ENCODE measurements around the gene NPHP4. TPM values are rescaled to one million over a fixed set of nuclear protein-coding genes. Genes with fewer than 3 reads are reported as not detected.

NPHP4 gene
- total RNA-seq, 1 experiment from 2014 or later: 20.0 TPM

DNA sequence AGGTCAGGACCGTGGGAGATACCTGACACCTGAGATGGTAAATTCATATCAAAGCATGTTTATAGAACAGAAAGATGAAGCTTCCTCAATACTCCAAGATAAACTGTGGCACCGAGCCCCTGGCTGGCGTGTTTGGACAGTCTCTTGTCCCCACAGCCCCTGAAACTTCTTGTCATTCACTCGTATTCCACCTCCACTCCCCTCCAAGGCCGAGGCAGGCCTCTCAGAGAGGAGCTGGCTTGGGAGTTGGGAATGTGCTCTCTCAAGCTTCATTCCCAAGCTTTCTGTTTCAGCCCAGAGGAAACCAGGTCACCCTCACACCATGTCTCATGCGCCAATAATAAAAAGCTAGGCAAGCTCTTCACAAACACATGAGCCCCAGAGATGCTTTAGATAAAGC lies 86.1 kb downstream of the NPHP4 start:
- no peaks in the 10 kb centered on the region for H3K79me2 ChIP-seq (ENCODE audit: insufficient read depth, low read length)
- no peak overlapping the region for H3K4me2 ChIP-seq (ENCODE audit: low read length)
- no peaks in the 10 kb centered on the region for H3K27me3 ChIP-seq (ENCODE audit: insufficient read depth, low read length)
- no peaks in the 10 kb centered on the region for H3K9me3 ChIP-seq (ENCODE audit: control insufficient read depth in 1 of 2, insufficient read depth in 1 of 2, low read depth in 1 of 2, low read length in 2 of 2)
- H3K9ac ChIP-seq (ENCODE audit: low read length): no peak overlapping the region
- ATAC-seq (no peak), DNase-seq (ENCODE audit: low read depth, low spot score) (no peak)
- no TSS peak for BruUV-seq (replicated peaks)
- H3K27ac ChIP-seq (ENCODE audit: low read depth, low read length): no peak overlapping the region
- intact Hi-C loops (cut with micrococcal nuclease): no loop called here
- no peaks in the 10 kb centered on the region for H3K9me2 ChIP-seq (ENCODE audit: insufficient read depth)
- H4K20me1 ChIP-seq (ENCODE audit: insufficient read depth): no peaks in the 10 kb centered on the region
- ChIA-PET CTCF (no interaction called here), POLR2A (no interaction called here), RAD21 (ENCODE audit: low non-redundant PET in 1 of 2, low total read pairs in 2 of 2, uncharacterized antibody in 2 of 2, unreplicated experiment in 2 of 2) (no interaction called here)
- TF ChIP-seq POLR2A (IDR thresholded peaks at IDR 0.05; ENCODE audit: borderline replicate concordance, extremely low read depth, insufficient read depth, insufficient read length): no peak
- no peak for TF ChIP-seq RAD21 (IDR thresholded peaks at IDR 0.05; ENCODE audit: low read depth)
- no peak for TF ChIP-seq YY1 (IDR thresholded peaks at IDR 0.05; ENCODE audit: extremely low read depth, insufficient replicate concordance, low read depth, low read length)
- TF ChIP-seq, protein P1, sequence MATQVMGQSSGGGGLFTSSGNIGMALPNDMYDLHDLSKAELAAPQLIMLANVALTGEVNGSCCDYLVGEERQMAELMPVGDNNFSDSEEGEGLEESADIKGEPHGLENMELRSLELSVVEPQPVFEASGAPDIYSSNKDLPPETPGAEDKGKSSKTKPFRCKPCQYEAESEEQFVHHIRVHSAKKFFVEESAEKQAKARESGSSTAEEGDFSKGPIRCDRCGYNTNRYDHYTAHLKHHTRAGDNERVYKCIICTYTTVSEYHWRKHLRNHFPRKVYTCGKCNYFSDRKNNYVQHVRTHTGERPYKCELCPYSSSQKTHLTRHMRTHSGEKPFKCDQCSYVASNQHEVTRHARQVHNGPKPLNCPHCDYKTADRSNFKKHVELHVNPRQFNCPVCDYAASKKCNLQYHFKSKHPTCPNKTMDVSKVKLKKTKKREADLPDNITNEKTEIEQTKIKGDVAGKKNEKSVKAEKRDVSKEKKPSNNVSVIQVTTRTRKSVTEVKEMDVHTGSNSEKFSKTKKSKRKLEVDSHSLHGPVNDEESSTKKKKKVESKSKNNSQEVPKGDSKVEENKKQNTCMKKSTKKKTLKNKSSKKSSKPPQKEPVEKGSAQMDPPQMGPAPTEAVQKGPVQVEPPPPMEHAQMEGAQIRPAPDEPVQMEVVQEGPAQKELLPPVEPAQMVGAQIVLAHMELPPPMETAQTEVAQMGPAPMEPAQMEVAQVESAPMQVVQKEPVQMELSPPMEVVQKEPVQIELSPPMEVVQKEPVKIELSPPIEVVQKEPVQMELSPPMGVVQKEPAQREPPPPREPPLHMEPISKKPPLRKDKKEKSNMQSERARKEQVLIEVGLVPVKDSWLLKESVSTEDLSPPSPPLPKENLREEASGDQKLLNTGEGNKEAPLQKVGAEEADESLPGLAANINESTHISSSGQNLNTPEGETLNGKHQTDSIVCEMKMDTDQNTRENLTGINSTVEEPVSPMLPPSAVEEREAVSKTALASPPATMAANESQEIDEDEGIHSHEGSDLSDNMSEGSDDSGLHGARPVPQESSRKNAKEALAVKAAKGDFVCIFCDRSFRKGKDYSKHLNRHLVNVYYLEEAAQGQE (IDR thresholded peaks at IDR 0.05; ENCODE audit: low read depth): no peak
- no peak for TF ChIP-seq EZH2phosphoT487 (IDR thresholded peaks at IDR 0.05; ENCODE audit: borderline replicate concordance)
- TF ChIP-seq, protein P2, sequence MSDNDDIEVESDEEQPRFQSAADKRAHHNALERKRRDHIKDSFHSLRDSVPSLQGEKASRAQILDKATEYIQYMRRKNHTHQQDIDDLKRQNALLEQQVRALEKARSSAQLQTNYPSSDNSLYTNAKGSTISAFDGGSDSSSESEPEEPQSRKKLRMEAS (IDR thresholded peaks at IDR 0.05): no peak
- no peak for TF ChIP-seq SRF (IDR thresholded peaks at IDR 0.05; ENCODE audit: low read depth)
- TF ChIP-seq TCF7L2 (IDR thresholded peaks at IDR 0.05; ENCODE audit: borderline replicate concordance, extremely low read depth, insufficient read depth, insufficient read length): no peak
- TF ChIP-seq, protein P3, sequence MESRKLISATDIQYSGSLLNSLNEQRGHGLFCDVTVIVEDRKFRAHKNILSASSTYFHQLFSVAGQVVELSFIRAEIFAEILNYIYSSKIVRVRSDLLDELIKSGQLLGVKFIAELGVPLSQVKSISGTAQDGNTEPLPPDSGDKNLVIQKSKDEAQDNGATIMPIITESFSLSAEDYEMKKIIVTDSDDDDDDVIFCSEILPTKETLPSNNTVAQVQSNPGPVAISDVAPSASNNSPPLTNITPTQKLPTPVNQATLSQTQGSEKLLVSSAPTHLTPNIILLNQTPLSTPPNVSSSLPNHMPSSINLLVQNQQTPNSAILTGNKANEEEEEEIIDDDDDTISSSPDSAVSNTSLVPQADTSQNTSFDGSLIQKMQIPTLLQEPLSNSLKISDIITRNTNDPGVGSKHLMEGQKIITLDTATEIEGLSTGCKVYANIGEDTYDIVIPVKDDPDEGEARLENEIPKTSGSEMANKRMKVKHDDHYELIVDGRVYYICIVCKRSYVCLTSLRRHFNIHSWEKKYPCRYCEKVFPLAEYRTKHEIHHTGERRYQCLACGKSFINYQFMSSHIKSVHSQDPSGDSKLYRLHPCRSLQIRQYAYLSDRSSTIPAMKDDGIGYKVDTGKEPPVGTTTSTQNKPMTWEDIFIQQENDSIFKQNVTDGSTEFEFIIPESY (IDR thresholded peaks at IDR 0.05; ENCODE audit: extremely low read depth, insufficient replicate concordance, low read length): no peak
- TF ChIP-seq ZFX (IDR thresholded peaks at IDR 0.05): no peak
- TF ChIP-seq SP1 (IDR thresholded peaks at IDR 0.05; ENCODE audit: low read depth): no peak
- no peak for TF ChIP-seq POLR2AphosphoS5 (IDR thresholded peaks at IDR 0.05; ENCODE audit: low read depth, low read length)
- TF ChIP-seq ATF3 (IDR thresholded peaks at IDR 0.05): no peak
- TF ChIP-seq FOSL1 (IDR thresholded peaks at IDR 0.05; ENCODE audit: low read depth): no peak
- H3K4me3 ChIP-seq (replicated peaks in 1 of 2; ENCODE audit: low read depth in 1 of 2, low read length in 2 of 2): no peak overlapping the region
- no peak overlapping the region for H2AFZ ChIP-seq (ENCODE audit: low read depth, low read length, poor library complexity, severe bottlenecking)
- no peaks in the 10 kb centered on the region for H3K4me1 ChIP-seq (ENCODE audit: control insufficient read depth in 1 of 2, insufficient read depth in 2 of 2, low read length in 2 of 2)
- H3K36me3 ChIP-seq (ENCODE audit: control insufficient read depth in 1 of 2, insufficient read depth in 2 of 2, low read length in 2 of 2): peaks cover 0 to 3% of the 10 kb centered on the region in 2 experiments; a peak in 1 of 4 replicates
